PC-3 (cell line): Measurements from ENCODE around the gene MYO5A. TPM values are rescaled to one million over a fixed set of nuclear protein-coding genes. Genes with fewer than 3 reads are reported as not detected.

Experiments
- ATAC-seq: fragments of 200-7000 bp; cut with Tn5 transposase; 2 replicates; pipeline ENCODE4 v1.9.1; 2020; ENCODE audit warnings: mild to moderate bottlenecking, moderate library complexity
- BruUV-seq: library from RNA; stranded (reverse); fragments of 400-500 nt; replicated peaks from 2 replicates; lab custom pipeline; 2021; lab: Mats Ljungman, UMichigan
- CTCF ChIA-PET: fragments of 300-600 bp; sonication (Branson Sonifier 250); formaldehyde crosslinking; loops from one replicate; lab custom pipeline; 2022; ENCODE audit warnings: antibody characterized with exemption; lab: Charles Lee
- POLR2A ChIA-PET: fragments of 300-600 bp; sonication (Branson Sonifier 250); formaldehyde crosslinking; loops from one replicate; lab custom pipeline; 2022; ENCODE audit warnings: antibody characterized with exemption; ENCODE audit not compliant: unreplicated experiment; lab: Charles Lee
- DNase-seq: peaks from one replicate; pipeline ENCODE4 v3.0.0-alpha.2; 2015
- H2AFZ ChIP-seq: fragments of 300-600 bp; sonication (generic); 2 replicates; pipeline ENCODE4 v1.6.0; 2016; ENCODE audit warnings: antibody characterized with exemption, low read length
- H3F3A ChIP-seq: fragments of 300-600 bp; sonication (generic); one replicate; pipeline ENCODE4 v1.6.0; 2017; ENCODE audit warnings: antibody characterized with exemption, low read length, control low read depth, mild to moderate bottlenecking; ENCODE audit not compliant: unreplicated experiment
- H3K27ac ChIP-seq: fragments of 300-600 bp; sonication (generic); 2 replicates; pipeline ENCODE4 v1.5.1; 2016; ENCODE audit warnings: mild to moderate bottlenecking, low read length
- H3K27me3 ChIP-seq: fragments of 300-600 bp; sonication (generic); 2 replicates; pipeline ENCODE4 v1.6.1; 2016; ENCODE audit warnings: low read length, mixed read lengths
- H3K36me3 ChIP-seq: fragments of 300-600 bp; sonication (generic); 2 replicates; pipeline ENCODE4 v1.6.1; 2016; ENCODE audit warnings: low read depth, mixed run types, low read length, mixed read lengths
- H3K4me1 ChIP-seq: fragments of 300-600 bp; sonication (generic); 2 replicates; pipeline ENCODE4 v1.5.1; 2016; ENCODE audit warnings: low read length; ENCODE audit not compliant: insufficient read depth
- H3K4me2 ChIP-seq: fragments of 300-600 bp; sonication (generic); 2 replicates; pipeline ENCODE4 v1.6.0; 2016; ENCODE audit warnings: low read length
- H3K4me3 ChIP-seq: fragments of 300-600 bp; sonication (generic); 2 replicates; pipeline ENCODE4 v1.5.1; 2016; ENCODE audit warnings: mild to moderate bottlenecking, low read length, mixed read lengths
- H3K79me2 ChIP-seq: fragments of 300-600 bp; sonication (generic); 2 replicates; pipeline ENCODE4 v1.6.1; 2017; ENCODE audit warnings: low read length, mixed read lengths
- H3K9ac ChIP-seq: fragments of 300-600 bp; sonication (generic); 2 replicates; pipeline ENCODE4 v1.6.0; 2016; ENCODE audit warnings: mild to moderate bottlenecking, low read length
- H3K9me2 ChIP-seq: fragments of 300-600 bp; sonication (generic); replicated peaks from 2 replicates; pipeline ENCODE4 v1.6.1; 2016; ENCODE audit warnings: mixed run types, low read length, mixed read lengths
- H3K9me3 ChIP-seq: fragments of 300-600 bp; sonication (generic); 2 replicates; pipeline ENCODE4 v1.6.1; 2016; ENCODE audit warnings: low read length, mixed read lengths
- H4K20me1 ChIP-seq: fragments of 300-600 bp; sonication (generic); 2 replicates; pipeline ENCODE4 v1.6.1; 2016; ENCODE audit warnings: low read length, mixed read lengths
- EZH2 ChIP-seq: fragments of 300-600 bp; sonication (generic); IDR thresholded peaks from one replicate; pipeline ENCODE4 v1.6.1; 2017; ENCODE audit warnings: antibody characterized with exemption, mild to moderate bottlenecking, low read length; ENCODE audit not compliant: unreplicated experiment
- EZH2phosphoT487 ChIP-seq: fragments of 300-600 bp; sonication (generic); IDR thresholded peaks from 2 replicates; pipeline ENCODE4 v1.6.1; 2018; ENCODE audit warnings: mild to moderate bottlenecking, antibody characterized with exemption, low read length, borderline replicate concordance
- intact Hi-C: fragments of 100-400 bp; cut with micrococcal nuclease; formaldehyde crosslinking; loops from 2 replicates; pipeline ENCODE4 v1.9.0; 2023
- total RNA-seq: library from RNA; depleted of rRNA; stranded (reverse); fragments of >200 nt; gene quantifications from 2 replicates; pipeline ENCODE4 v1.2.3, GENCODE V29; 2014
- TF ChIP-seq, protein P1 (sequence below): fragments of 300-600 bp; sonication (generic); conservative IDR thresholded peaks from 2 replicates; pipeline ENCODE4 v1.5.1; 2017; ENCODE audit warnings: antibody characterized with exemption, low read depth, mild to moderate bottlenecking, low read length

MYO5A gene
- total RNA-seq, 1 experiment from 2014 or later, result 42.1 TPM

DNA sequence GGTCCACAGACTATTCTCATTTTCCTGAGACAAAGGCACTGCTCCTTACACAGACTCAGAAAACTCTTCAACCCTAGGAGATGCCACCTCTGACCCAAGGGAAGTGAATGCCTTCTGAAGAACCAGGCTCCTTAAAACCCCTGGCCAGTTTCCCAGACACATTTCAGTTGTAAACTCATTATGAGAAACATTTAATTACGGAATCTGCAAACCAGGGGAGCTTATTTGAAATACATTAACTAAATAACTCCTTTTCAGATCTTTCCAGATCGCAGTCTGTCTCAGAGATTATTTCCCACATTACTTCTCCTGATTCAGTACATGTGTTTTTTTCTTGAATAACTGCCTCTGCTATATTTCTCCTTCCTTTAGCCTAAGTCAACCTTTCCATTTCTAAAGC lies 17.6 kb downstream of the MYO5A start:
- DNase-seq, result no peak
- no peak overlapping the region for H2AFZ ChIP-seq
- ChIA-PET POLR2A (no interaction called here), CTCF (no interaction called here)
- intact Hi-C loops, result no loop called here
- H3K27me3 ChIP-seq, result no peaks in the 10 kb centered on the region
- ATAC-seq, result no peak
- TF ChIP-seq EZH2 (no peak), EZH2phosphoT487 (no peak)
- TF ChIP-seq, protein P1, sequence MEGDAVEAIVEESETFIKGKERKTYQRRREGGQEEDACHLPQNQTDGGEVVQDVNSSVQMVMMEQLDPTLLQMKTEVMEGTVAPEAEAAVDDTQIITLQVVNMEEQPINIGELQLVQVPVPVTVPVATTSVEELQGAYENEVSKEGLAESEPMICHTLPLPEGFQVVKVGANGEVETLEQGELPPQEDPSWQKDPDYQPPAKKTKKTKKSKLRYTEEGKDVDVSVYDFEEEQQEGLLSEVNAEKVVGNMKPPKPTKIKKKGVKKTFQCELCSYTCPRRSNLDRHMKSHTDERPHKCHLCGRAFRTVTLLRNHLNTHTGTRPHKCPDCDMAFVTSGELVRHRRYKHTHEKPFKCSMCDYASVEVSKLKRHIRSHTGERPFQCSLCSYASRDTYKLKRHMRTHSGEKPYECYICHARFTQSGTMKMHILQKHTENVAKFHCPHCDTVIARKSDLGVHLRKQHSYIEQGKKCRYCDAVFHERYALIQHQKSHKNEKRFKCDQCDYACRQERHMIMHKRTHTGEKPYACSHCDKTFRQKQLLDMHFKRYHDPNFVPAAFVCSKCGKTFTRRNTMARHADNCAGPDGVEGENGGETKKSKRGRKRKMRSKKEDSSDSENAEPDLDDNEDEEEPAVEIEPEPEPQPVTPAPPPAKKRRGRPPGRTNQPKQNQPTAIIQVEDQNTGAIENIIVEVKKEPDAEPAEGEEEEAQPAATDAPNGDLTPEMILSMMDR, result no peak
- no TSS peak for BruUV-seq
- H3K4me1 ChIP-seq, result no peaks in the 10 kb centered on the region
- H3K4me3 ChIP-seq, result no peak overlapping the region
- no peak overlapping the region for H3K4me2 ChIP-seq
- no peaks in the 10 kb centered on the region for H3F3A ChIP-seq
- no peak overlapping the region for H3K27ac ChIP-seq
- H3K79me2 ChIP-seq, result peaks cover 33% of the 10 kb centered on the region; the same call in 1 of the 2 replicates
- H3K36me3 ChIP-seq, result no peaks in the 10 kb centered on the region
- no peaks in the 10 kb centered on the region for H3K9me2 ChIP-seq
- no peaks in the 10 kb centered on the region for H3K9me3 ChIP-seq
- H3K9ac ChIP-seq, result no peak overlapping the region
- H4K20me1 ChIP-seq, result no peaks in the 10 kb centered on the region

DNA sequence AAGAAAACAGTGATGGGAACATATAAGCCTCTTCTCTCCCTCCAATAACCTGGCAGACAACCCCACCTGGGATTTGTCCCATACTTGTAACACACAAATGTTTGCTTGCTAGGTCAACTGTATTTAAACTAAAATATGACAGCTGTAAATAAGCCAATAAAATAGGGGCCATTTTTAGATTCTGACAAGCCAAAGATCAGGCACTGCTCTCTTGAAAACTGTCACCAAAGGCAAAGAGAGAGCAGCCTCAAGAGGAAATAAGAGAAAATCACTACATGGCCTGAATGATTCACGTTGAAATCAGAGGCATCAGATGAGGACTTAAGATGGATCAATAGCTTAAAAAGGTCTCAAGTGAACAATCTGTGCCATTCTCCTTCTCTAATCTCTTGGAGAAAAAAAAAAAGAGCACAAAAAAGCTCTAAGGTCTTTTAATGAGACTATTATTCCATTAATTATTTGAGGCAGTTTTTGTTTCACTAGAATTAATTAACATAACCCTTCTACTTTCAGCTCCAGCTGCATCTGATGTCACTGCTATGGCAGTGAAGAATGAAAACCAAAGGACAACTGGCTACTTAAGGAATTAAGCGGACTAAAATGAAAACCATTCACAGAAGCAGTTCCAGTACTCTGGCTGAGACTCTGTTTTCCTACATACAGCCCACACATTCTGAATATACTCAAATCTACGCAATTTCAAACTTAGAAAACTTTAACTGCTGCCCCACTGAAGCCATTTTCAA lies 19.0 kb downstream of the MYO5A start:
- no peak overlapping the region for H3K4me3 ChIP-seq
- no peaks in the 10 kb centered on the region for H4K20me1 ChIP-seq
- no peak overlapping the region for H3K27ac ChIP-seq
- no peaks in the 10 kb centered on the region for H3K36me3 ChIP-seq
- no peak overlapping the region for H3K9ac ChIP-seq
- ATAC-seq (no peak), DNase-seq (no peak)
- POLR2A ChIA-PET, result no interaction called here
- H3F3A ChIP-seq, result no peaks in the 10 kb centered on the region
- TF ChIP-seq, protein P1, result no peak
- no peak for TF ChIP-seq EZH2phosphoT487
- TF ChIP-seq EZH2, result no peak
- no peaks in the 10 kb centered on the region for H3K9me3 ChIP-seq
- no peaks in the 10 kb centered on the region for H3K27me3 ChIP-seq
- no peaks in the 10 kb centered on the region for H3K9me2 ChIP-seq
- no peak overlapping the region for H3K4me2 ChIP-seq
- no peak overlapping the region for H2AFZ ChIP-seq
- CTCF ChIA-PET, result no interaction called here
- H3K79me2 ChIP-seq, result peaks cover 32% of the 10 kb centered on the region; the same call in 1 of the 2 replicates
- H3K4me1 ChIP-seq, result no peaks in the 10 kb centered on the region
- no TSS peak for BruUV-seq
- intact Hi-C loops, result no loop called here

DNA sequence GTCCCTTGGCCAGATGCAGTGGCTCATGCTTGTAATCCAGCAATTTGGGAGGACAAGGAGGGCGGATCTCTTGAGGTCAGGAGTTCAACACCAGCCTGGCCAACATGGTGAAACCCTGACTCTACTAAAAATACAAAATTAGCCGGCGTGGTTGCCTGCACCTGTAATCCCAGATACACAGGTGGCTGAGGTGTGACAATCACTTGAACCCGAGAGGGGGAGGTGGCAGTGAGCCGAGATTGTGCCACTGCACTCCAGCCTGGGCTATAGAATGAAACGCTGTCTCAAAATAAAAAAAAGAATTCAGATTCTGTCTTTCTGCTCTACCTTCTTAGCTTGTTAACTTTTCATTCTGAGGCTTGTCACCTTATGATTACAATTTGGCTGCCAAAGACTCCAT lies 22.1 kb downstream of the MYO5A start:
- no peaks in the 10 kb centered on the region for H3K36me3 ChIP-seq
- DNase-seq (no peak), ATAC-seq (no peak)
- no peak overlapping the region for H3K9ac ChIP-seq
- H3K27me3 ChIP-seq, result no peaks in the 10 kb centered on the region
- no peaks in the 10 kb centered on the region for H3K9me3 ChIP-seq
- H3K4me1 ChIP-seq, result no peaks in the 10 kb centered on the region
- no peaks in the 10 kb centered on the region for H3K9me2 ChIP-seq
- ChIA-PET POLR2A (no interaction called here), CTCF (no interaction called here)
- BruUV-seq, result no TSS peak
- H4K20me1 ChIP-seq, result no peaks in the 10 kb centered on the region
- H2AFZ ChIP-seq, result no peak overlapping the region
- no peaks in the 10 kb centered on the region for H3F3A ChIP-seq
- intact Hi-C loops, result no loop called here
- H3K4me2 ChIP-seq, result no peak overlapping the region
- TF ChIP-seq EZH2phosphoT487 (no peak), EZH2 (no peak)
- TF ChIP-seq, protein P1, result no peak
- H3K4me3 ChIP-seq, result no peak overlapping the region
- no peak overlapping the region for H3K27ac ChIP-seq
- peaks cover 33% of the 10 kb centered on the region; the same call in 1 of the 2 replicates for H3K79me2 ChIP-seq
